ENCODE results near the gene NID2. TPM values are rescaled to one million over a fixed set of nuclear protein-coding genes. Genes with fewer than 3 reads are reported as not detected.

The NID2 gene
- polyA plus RNA-seq, 4 donors = 88.9 to 239 (median 139) TPM

- DNase-seq (ENCODE audit: low read depth in 4 of 4, low spot score in 3 of 4) = no peak
Observed at GRCh38 chr14:52059649-52060048, 9.2 kb downstream of the NID2 start.

DNA sequence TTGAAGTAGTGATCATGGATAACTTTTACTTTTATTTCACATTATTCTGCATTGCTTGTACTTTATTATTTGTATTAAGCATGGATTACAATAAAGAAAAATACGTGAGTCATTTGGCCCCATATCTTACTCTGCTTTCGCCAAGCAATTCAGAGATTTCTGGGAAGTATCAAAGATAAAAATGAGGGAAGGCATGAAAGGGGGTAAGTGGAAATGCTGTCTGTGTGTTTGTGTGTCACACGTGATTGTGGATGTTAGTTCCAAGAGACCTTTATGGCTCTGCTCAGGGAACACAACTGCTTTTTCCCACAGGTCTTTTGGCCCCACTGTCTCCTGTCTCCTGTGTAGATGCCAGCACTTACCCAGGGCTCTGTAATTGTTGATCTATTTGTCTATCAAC lies 10.5 kb downstream of the NID2 start:
- no peak for DNase-seq (ENCODE audit: low read depth in 4 of 4, low spot score in 3 of 4)

DNA sequence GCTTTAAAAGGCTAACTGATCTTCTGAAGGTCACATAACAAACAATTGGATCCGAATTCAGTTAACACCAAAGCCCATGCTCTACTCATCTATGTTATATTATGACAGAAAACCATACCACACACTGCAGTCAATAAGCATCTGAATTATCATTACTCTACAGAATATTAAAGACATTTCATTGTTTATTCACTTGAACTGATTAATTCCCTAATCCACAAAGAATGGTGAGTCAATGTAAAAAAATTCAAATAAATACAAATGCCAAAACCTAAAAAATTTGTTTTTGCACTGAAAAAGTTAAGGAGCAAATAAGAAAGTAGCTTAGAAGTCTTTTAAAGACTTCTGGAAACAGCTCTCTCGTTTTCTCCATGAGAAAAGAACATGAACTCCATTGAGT lies 13.7 kb downstream of the NID2 start:
- no peak for DNase-seq (ENCODE audit: low read depth in 4 of 4, low spot score in 3 of 4)

DNA sequence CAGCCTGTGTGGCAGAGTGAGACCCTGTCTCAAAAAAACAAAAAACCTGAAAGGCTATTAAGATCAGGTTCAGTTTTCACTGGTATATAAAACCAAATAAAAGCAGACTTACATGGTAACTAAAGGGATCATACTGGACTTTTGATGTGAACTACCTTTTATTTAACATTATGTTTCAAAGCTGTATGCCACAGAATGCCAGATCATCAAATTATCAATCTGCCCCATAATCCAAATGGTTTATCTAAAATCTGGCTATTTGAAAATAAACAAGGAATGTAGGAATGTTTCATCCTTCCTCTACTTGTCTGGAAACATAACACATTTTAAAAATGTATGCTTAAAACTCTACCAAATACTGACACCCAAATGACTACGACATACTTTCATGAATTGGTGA lies 14.2 kb downstream of the NID2 start:
- DNase-seq (ENCODE audit: low read depth in 4 of 4, low spot score in 3 of 4) = no peak

GRCh38 chr14:52053044-52053443 lies 15.8 kb downstream of the NID2 start:
- no peak for DNase-seq (ENCODE audit: low read depth in 4 of 4, low spot score in 3 of 4)

- no peak for DNase-seq (ENCODE audit: low read depth in 4 of 4, low spot score in 3 of 4)
Observed at GRCh38 chr14:52052288-52052943, 16.4 kb downstream of the NID2 start.

DNA sequence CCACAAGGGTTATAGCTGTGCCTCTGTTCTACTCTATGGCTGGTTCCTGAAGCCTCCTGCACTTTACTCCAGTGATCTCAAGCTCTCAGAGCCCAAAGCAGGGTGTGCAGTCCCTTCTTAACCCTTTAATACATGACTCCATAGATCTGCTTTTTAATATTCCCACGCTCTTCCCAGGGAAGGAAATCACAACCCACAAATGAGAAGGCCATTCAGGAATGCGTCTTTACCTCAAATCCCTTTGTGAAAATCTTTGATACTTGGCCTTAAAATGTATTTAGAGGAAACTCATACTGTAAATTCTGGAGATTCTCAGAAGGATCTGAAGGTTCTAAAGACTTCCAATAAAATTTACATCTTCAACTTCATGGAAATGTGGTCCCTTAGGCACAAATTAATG lies 17.0 kb downstream of the NID2 start:
- DNase-seq (ENCODE audit: low read depth in 4 of 4, low spot score in 3 of 4) = no peak

GRCh38 chr14:52051251-52051650 lies 17.6 kb downstream of the NID2 start:
- no peak for DNase-seq (ENCODE audit: low read depth in 4 of 4, low spot score in 3 of 4)

DNA sequence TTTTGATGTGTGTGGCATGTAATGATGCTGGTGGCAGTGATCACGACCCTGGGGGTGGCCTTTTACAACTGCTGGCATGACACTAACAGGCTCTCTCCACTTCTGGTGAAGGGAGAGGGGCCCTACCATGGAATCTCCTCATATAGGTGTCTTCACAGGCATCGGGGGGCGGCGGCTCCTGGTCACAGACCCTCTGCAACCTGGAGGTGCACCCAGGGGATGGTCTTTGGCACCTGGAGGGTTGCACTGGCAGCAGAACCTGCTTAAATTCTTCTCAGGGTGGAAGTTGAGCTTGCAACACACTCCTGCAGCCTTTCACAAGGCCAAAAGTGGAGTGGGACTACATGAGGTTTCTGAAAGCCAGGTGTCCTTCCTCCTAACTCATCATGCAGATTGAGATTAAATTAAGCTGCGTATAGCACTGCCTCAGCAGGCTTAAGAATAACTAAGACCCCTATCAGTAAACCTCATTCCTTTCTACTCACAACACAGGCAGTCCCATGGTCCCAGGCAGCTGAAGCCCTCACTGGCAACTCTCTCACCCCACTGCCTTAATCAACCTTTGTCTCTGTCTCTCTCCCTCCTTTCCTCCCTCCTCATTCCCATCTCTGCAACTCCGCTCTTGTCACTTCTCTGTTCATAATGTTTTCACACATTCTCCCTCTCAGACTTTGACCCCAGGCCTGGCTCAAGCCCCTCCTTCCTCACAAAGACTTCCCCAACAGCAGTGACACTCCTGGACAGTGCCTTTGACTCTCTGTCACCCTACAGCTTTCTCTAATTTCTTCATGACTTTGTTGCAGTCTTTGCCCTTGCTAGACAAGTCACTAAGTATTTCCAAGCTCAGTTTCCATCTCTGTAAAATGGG lies 18.9 kb downstream of the NID2 start:
- DNase-seq (ENCODE audit: low read depth in 4 of 4, low spot score in 3 of 4) = no peak

DNA sequence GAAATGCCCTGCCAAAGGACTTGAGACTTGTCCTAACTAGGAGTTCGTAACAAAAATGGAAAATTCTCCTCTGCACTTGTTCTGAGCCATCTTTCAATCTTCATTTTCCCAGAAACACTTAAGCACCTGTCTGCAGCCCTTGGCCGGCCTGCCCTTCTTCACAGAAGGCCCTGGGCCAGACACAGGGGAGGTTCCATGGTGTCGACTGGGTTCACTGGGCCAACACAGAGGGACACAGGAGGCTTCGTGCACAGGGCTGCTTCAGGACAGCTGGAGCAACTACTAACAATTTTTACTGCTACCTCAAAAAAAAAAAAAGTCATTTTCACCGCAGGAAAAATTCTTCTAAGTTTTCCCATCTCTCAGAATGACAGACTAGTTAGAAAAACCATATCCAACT lies 19.6 kb downstream of the NID2 start:
- DNase-seq (ENCODE audit: low read depth in 4 of 4, low spot score in 3 of 4) = no peak

- DNase-seq (ENCODE audit: low read depth in 4 of 4, low spot score in 3 of 4) = no peak
Observed at GRCh38 chr14:52048641-52049204, 20.1 kb downstream of the NID2 start.

GRCh38 chr14:52048116-52048515 lies 20.7 kb downstream of the NID2 start:
- no peak for DNase-seq (ENCODE audit: low read depth in 4 of 4, low spot score in 3 of 4)

DNA sequence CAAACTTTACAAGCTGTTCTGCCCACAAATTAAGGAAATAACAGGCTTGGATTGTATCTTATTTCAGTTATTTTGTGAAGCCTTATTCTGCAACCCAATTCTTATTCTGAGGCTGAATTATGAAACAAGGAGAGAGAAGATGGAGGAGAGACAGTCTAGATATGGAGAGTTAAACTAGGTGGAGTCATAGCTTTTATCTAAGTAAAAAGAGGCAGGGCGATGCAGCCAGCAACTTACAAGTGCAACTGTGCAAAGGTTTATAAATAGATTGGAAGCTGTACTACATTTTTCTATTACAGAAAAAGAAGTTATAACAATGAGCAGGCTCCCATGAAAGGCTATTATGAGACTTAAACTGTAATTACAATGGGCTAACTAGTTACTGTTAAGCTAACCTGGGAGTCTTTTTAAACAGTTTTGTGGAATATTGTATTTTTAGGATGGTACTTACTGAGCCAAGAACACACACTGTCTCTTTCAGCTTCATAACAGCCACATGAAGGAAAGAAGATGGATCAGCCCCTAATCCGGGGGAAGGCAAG lies 22.4 kb downstream of the NID2 start:
- DNase-seq (ENCODE audit: low read depth in 4 of 4, low spot score in 3 of 4) = no peak

- DNase-seq (ENCODE audit: low read depth in 4 of 4, low spot score in 3 of 4) = no peak
Observed at GRCh38 chr14:52044791-52045522, 23.9 kb downstream of the NID2 start.

- DNase-seq (ENCODE audit: low read depth in 4 of 4, low spot score in 3 of 4) = no peak
Observed at GRCh38 chr14:52043690-52044089, 25.2 kb downstream of the NID2 start.

- no peak for DNase-seq (ENCODE audit: low read depth in 4 of 4, low spot score in 3 of 4)
Observed at GRCh38 chr14:52042371-52043289, 26.2 kb downstream of the NID2 start.

- no peak for DNase-seq (ENCODE audit: low read depth in 4 of 4, low spot score in 3 of 4)
Observed at GRCh38 chr14:52040598-52040997, 28.3 kb downstream of the NID2 start.

- no peak for DNase-seq (ENCODE audit: low read depth in 4 of 4, low spot score in 3 of 4)
Observed at GRCh38 chr14:52039124-52039815, 29.6 kb downstream of the NID2 start.

- no peak for DNase-seq (ENCODE audit: low read depth in 4 of 4, low spot score in 3 of 4)
Observed at GRCh38 chr14:52033101-52033642, 35.7 kb downstream of the NID2 start.
